HepG2 (cell line): Measurements from ENCODE around the gene DUS3L.
"Not testable (repeated sequence)": the region's sequence is repeated elsewhere in the genome, so short reads cannot be mapped to it uniquely, and the experiment has no call there.

Experiments
- ATF6 ChIP-seq: sonication (generic); formaldehyde crosslinking; conservative IDR thresholded peaks from 2 replicates; pipeline ENCODE4 v1.4.0; 2020; ENCODE audit warnings: missing genetic modification reagents
- CEBPZ ChIP-seq: IDR thresholded peaks from 2 replicates; pipeline ENCODE4 v1.6.1; 2012; ENCODE audit warnings: low read length, improper control_type of control experiment
- CENPBD1 ChIP-seq: sonication (generic); formaldehyde crosslinking; IDR thresholded peaks from 2 replicates; pipeline ENCODE4 v1.8.0; 2022; ENCODE audit warnings: missing genetic modification reagents, low read depth, mild to moderate bottlenecking, borderline replicate concordance
- CTCF ChIP-seq: sonication (generic); formaldehyde crosslinking; IDR thresholded peaks from 2 replicates; pipeline ENCODE4 v1.5.0; 2020; ENCODE audit warnings: mild to moderate bottlenecking, missing genetic modification reagents, moderate library complexity
- HDAC2 ChIP-seq: sonication (generic); formaldehyde crosslinking; IDR thresholded peaks from 2 replicates; pipeline ENCODE4 v1.4.0; 2020; ENCODE audit warnings: missing genetic modification reagents
- ISL2 ChIP-seq: sonication (generic); formaldehyde crosslinking; IDR thresholded peaks from 2 replicates; pipeline ENCODE4 v1.5.0; 2020; ENCODE audit warnings: missing genetic modification reagents
- MAFK ChIP-seq, 2 experiments: IDR thresholded peaks in 1 of 2; conservative IDR thresholded peaks in 1 of 2; 2 replicates each; pipeline ENCODE4 v1.6.1; 2011; ENCODE audit warnings: improper control_type of control experiment in 2 of 2, low read length in 2 of 2
- POLR2A ChIP-seq, 2 experiments: IDR thresholded peaks; 2 replicates each; pipeline ENCODE4 v1.6.1; 2011; ENCODE audit warnings: low read depth in 2 of 2, low read length in 2 of 2, mild to moderate bottlenecking in 1 of 2, moderate library complexity in 1 of 2; ENCODE audit not compliant: insufficient read depth in 1 of 2
- PRPF4 ChIP-seq: fragments of 200-400 bp; formaldehyde crosslinking; IDR thresholded peaks from 2 replicates; pipeline ENCODE4 v1.6.1; 2016; ENCODE audit warnings: low read length, low read depth; ENCODE audit not compliant: poor library complexity, severe bottlenecking
- SIX4 ChIP-seq: sonication (generic); formaldehyde crosslinking; IDR thresholded peaks from 2 replicates; pipeline ENCODE4 v1.4.0; 2020; ENCODE audit warnings: missing genetic modification reagents
- TCF7 ChIP-seq: sonication (generic); IDR thresholded peaks from 2 replicates; pipeline ENCODE4 v1.6.1; 2016; ENCODE audit warnings: antibody characterized with exemption, low read depth
- ZNF280D ChIP-seq: sonication (generic); formaldehyde crosslinking; IDR thresholded peaks from 2 replicates; pipeline ENCODE4 v1.5.1; 2020; ENCODE audit warnings: mild to moderate bottlenecking, missing genetic modification reagents
- ZNF281 ChIP-seq: sonication (generic); formaldehyde crosslinking; IDR thresholded peaks from 2 replicates; pipeline ENCODE4 v1.4.0; 2020; ENCODE audit warnings: missing genetic modification reagents, borderline replicate concordance
- ZNF639 ChIP-seq: conservative IDR thresholded peaks from 2 replicates; pipeline ENCODE4 v1.6.1; 2018; ENCODE audit warnings: missing genetic modification reagents

GRCh38 chr19:5748920-5749319 is 42.0 kb downstream of the DUS3L start:
- TF ChIP-seq HDAC2 (CRISPR knock-in tag); ATF6 (CRISPR knock-in tag); PRPF4; SIX4 (CRISPR knock-in tag); CENPBD1 (CRISPR knock-in tag); ZNF639 (CRISPR knock-in tag); POLR2A (IDR thresholded peaks at IDR 0.05; ENCODE audit: insufficient read depth in 1 of 2, low read depth in 2 of 2, low read length in 2 of 2); ISL2; MAFK (conservative IDR thresholded peaks at IDR 0.05 in 1 of 2, IDR thresholded peaks at IDR 0.05 in 1 of 2; ENCODE audit: low read length in 2 of 2); CTCF (CRISPR knock-in tag); TCF7; ZNF280D (CRISPR knock-in tag); CEBPZ; ZNF281 (CRISPR knock-in tag): not testable (repeated sequence)
